ENCODE results near the gene KAT2A.

The KAT2A gene

GRCh38 chr17:42109086-42109485 is 12.1 kb downstream of the KAT2A start:
- TF ChIP-seq PPARA (CRISPR knock-in tag; IDR thresholded peaks at IDR 0.05; ENCODE audit: borderline replicate concordance) (no peak), CREB5 (CRISPR knock-in tag; IDR thresholded peaks at IDR 0.05; ENCODE audit: low read depth) (no peak), ISL1 (CRISPR knock-in tag; IDR thresholded peaks at IDR 0.05) (no peak), PATZ1 (CRISPR knock-in tag; IDR thresholded peaks at IDR 0.05; ENCODE audit: borderline replicate concordance) (no peak), ZNF70 (CRISPR knock-in tag; IDR thresholded peaks at IDR 0.05) (no peak), ESRRG (CRISPR knock-in tag; IDR thresholded peaks at IDR 0.05) (no peak), POU6F1 (CRISPR knock-in tag; IDR thresholded peaks at IDR 0.05; ENCODE audit: borderline replicate concordance, low read depth) (no peak), TOX (CRISPR knock-in tag; IDR thresholded peaks at IDR 0.05; ENCODE audit: borderline replicate concordance) (no peak), SNAI2 (CRISPR knock-in tag; IDR thresholded peaks at IDR 0.05) (no peak)
- no peak for ATAC-seq

GRCh38 chr17:42107597-42108576 is 13.3 kb downstream of the KAT2A start:
- TF ChIP-seq ZNF70 (CRISPR knock-in tag; IDR thresholded peaks at IDR 0.05) (no peak), BACH2 (CRISPR knock-in tag; IDR thresholded peaks at IDR 0.05; ENCODE audit: borderline replicate concordance) (no peak)
- ATAC-seq: peak; percentile 95

- no peak for TF ChIP-seq TOX (CRISPR knock-in tag; IDR thresholded peaks at IDR 0.05; ENCODE audit: borderline replicate concordance)
- no peak for TF ChIP-seq ZNF70 (CRISPR knock-in tag; IDR thresholded peaks at IDR 0.05)
- TF ChIP-seq CSRNP3 (CRISPR knock-in tag; IDR thresholded peaks at IDR 0.05): no peak
- TF ChIP-seq PATZ1 (CRISPR knock-in tag; IDR thresholded peaks at IDR 0.05; ENCODE audit: borderline replicate concordance): no peak
- no peak for TF ChIP-seq RARB (CRISPR knock-in tag; IDR thresholded peaks at IDR 0.05)
- TF ChIP-seq TSHZ2 (CRISPR knock-in tag; IDR thresholded peaks at IDR 0.05): no peak
- TF ChIP-seq ZNF8 (CRISPR knock-in tag; IDR thresholded peaks at IDR 0.05): no peak
- no peak for TF ChIP-seq SNAI2 (CRISPR knock-in tag; IDR thresholded peaks at IDR 0.05)
- TF ChIP-seq ZFP30 (CRISPR knock-in tag; IDR thresholded peaks at IDR 0.05): no peak
- no peak for TF ChIP-seq OSR1 (CRISPR knock-in tag; IDR thresholded peaks at IDR 0.05)
- no peak for TF ChIP-seq ESRRG (CRISPR knock-in tag; IDR thresholded peaks at IDR 0.05)
- no peak for TF ChIP-seq ZFP3 (CRISPR knock-in tag; IDR thresholded peaks at IDR 0.05)
- no peak for TF ChIP-seq ZC3H10 (CRISPR knock-in tag; IDR thresholded peaks at IDR 0.05)
- no peak for TF ChIP-seq TCF4 (CRISPR knock-in tag; IDR thresholded peaks at IDR 0.05; ENCODE audit: borderline replicate concordance)
Measured at GRCh38 chr17:42107124-42107523, 14.0 kb downstream of the KAT2A start.

More at GRCh38 chr17:42107124-42107523, 14.0 kb downstream of the KAT2A start:
- ATAC-seq: no peak
